Right lobe of liver (tissue), 6 donors: ENCODE measurements around the gene ATXN10. TPM values are rescaled to one million over a fixed set of nuclear protein-coding genes. Genes with fewer than 3 reads are reported as not detected.

Experiments used
- ATAC-seq, 4 donors: fragments of 200-7000 bp; cut with Tn5 transposase; one replicate each; pipeline ENCODE4 v1.9.1; 2020; ENCODE audit warnings: mild to moderate bottlenecking in 4 of 4, moderate library complexity in 4 of 4
- DNase-seq, 3 donors: peaks; one replicate each; pipeline ENCODE4 v3.0.0-alpha.2; 2020
- H3K27ac ChIP-seq, 3 donors: fragments of 200-600 bp; one replicate each; pipeline ENCODE4 v1.8.0; 2022
- H3K27me3 ChIP-seq, 2 donors: fragments of 200-600 bp; one replicate each; pipeline ENCODE4 v1.8.0; 2022
- H3K36me3 ChIP-seq, 4 donors: fragments of 200-600 bp; sonication (generic) in 1 of 4; one replicate each; pipeline versions ENCODE4 v1.5.1 to v1.8.0; 2017 to 2022; ENCODE audit warnings: control low read depth in 1 of 4
- H3K4me1 ChIP-seq, 4 donors: fragments of 200-600 bp; sonication (generic) in 1 of 4; one replicate each; pipeline versions ENCODE4 v1.5.1 to v1.8.0; 2017 to 2022; ENCODE audit warnings: control low read depth in 1 of 4
- H3K4me3 ChIP-seq, 3 donors: fragments of 200-600 bp; one replicate each; pipeline ENCODE4 v1.8.0; 2022
- H3K9me3 ChIP-seq, 4 donors: fragments of 200-600 bp; sonication (generic) in 1 of 4; one replicate each; pipeline versions ENCODE4 v1.5.1 to v1.8.0; 2017 to 2022; ENCODE audit warnings: control low read depth in 1 of 4
- CTCF ChIP-seq, 4 donors: fragments of 200-600 bp in 3 of 4; fragments of 450-650 bp in 1 of 4; IDR thresholded peaks; one replicate each; pipeline versions ENCODE4 v1.5.1 to v1.8.0; 2016 to 2022; ENCODE audit warnings: antibody characterized with exemption in 4 of 4, mild to moderate bottlenecking in 2 of 4
- POLR2A ChIP-seq: fragments of 450-650 bp; IDR thresholded peaks from one replicate; pipeline ENCODE4 v1.6.1; 2017; ENCODE audit warnings: antibody characterized with exemption, mild to moderate bottlenecking
- WGBS: methylation state at CpG from one replicate; pipeline ENCODE4 v1.1.6; 2018; ENCODE audit warnings: low coverage, low lambda C conversion rate; ENCODE audit not compliant: insufficient coverage; ENCODE audit errors: missing lambda C conversion rate; 5-methylcytosine and 5-hydroxymethylcytosine counted together
- intact Hi-C, 2 donors: fragments of 100-400 bp; cut with DNase I; formaldehyde crosslinking; loops; one replicate each; pipeline versions ENCODE4 v1.11.2 to v1.14.1; 2022
- total RNA-seq, 6 experiments: library from RNA; depleted of rRNA in 2 of 6; stranded (reverse); fragments of >200 nt in 2 of 6; fragmentation: NEBNext Ultra II Directional in 3 of 6; extraction: Animal tissue kit (Norgen Biotek cat#: 25700) in 3 of 6; gene quantifications; one replicate each; pipeline versions ENCODE4 v1.1.0 to v1.2.4, GENCODE V29; 2016 to 2023
- donor health status: DM: no; HTN: yes; CAD: no.
- donor health status: DM: no; HTN: no; CAD: no.
- donor health status: DM: no; HTN: no; CAD: no.
- donor health status: DM: no; HTN: yes; CAD: no.
- donor health status: DM: no; HTN: yes; CAD: no.

Gene ATXN10
- total RNA-seq, 6 experiments from 2014 or later: 70.0 to 118 (median 84.3) TPM

GRCh38 chr22:45812910-45813309, 141.3 kb downstream of the ATXN10 start:
- Histone ChIP-seq H3K4me3 (no peak overlapping the region), H3K27ac (no peak overlapping the region), H3K36me3 (peaks cover 0 to 12% (median 0%) of the 10 kb centered on the region in 4 donors), H3K27me3 (no peaks in the 10 kb centered on the region), H3K4me1 (peaks cover 0 to 11% (median 5%) of the 10 kb centered on the region in 4 donors), H3K9me3 (no peaks in the 10 kb centered on the region)
- intact Hi-C loops: no loop called here
- TF ChIP-seq POLR2A: no peak
- no peak for TF ChIP-seq CTCF (IDR thresholded peaks at IDR 0.05)
- no peak for ATAC-seq
- no peak for DNase-seq
- 96% methylated on average over 4 of the region's 6 CpGs for WGBS

GRCh38 chr22:45814198-45814597, 142.6 kb downstream of the ATXN10 start:
- WGBS: 89% methylated on average over 2 of the region's 2 CpGs

GRCh38 chr22:45816776-45817175, 145.1 kb downstream of the ATXN10 start:
- H3K4me3 ChIP-seq: no peak overlapping the region
- peaks cover 0 to 20% (median 9%) of the 10 kb centered on the region in 4 donors for H3K4me1 ChIP-seq
- H3K27ac ChIP-seq: no peak overlapping the region
- peaks cover 0 to 5% (median 0%) of the 10 kb centered on the region in 4 donors for H3K36me3 ChIP-seq
- H3K9me3 ChIP-seq: no peaks in the 10 kb centered on the region
- no peak for TF ChIP-seq POLR2A
- no peak for TF ChIP-seq CTCF (IDR thresholded peaks at IDR 0.05)
- WGBS: 90% methylated on average over 4 of the region's 8 CpGs
- no peaks in the 10 kb centered on the region for H3K27me3 ChIP-seq
- intact Hi-C loops: no loop called here
- DNase-seq (no peak), ATAC-seq (no peak)

More at GRCh38 chr22:45814198-45814597, 142.6 kb downstream of the ATXN10 start:
- Histone ChIP-seq H3K9me3 (no peaks in the 10 kb centered on the region), H3K27ac (no peak overlapping the region), H3K27me3 (no peaks in the 10 kb centered on the region), H3K4me1 (peaks cover 0 to 20% (median 9%) of the 10 kb centered on the region in 4 donors), H3K36me3 (peaks cover 0 to 5% (median 0%) of the 10 kb centered on the region in 4 donors), H3K4me3 (no peak overlapping the region)
- no peak for TF ChIP-seq CTCF (IDR thresholded peaks at IDR 0.05)
- no peak for TF ChIP-seq POLR2A
- DNase-seq: no peak
- intact Hi-C loops: no loop called here
- ATAC-seq: no peak

GRCh38 chr22:45817745-45818423, 146.2 kb downstream of the ATXN10 start:
- DNase-seq (peak; percentile 32 to 73 (median 63)), ATAC-seq (peak; percentile 77 to 88 (median 86))
- peaks cover 0 to 20% (median 9%) of the 10 kb centered on the region in 4 donors for H3K4me1 ChIP-seq
- no peak for TF ChIP-seq CTCF (IDR thresholded peaks at IDR 0.05)
- no peak for TF ChIP-seq POLR2A
- H3K4me3 ChIP-seq: no peak overlapping the region
- intact Hi-C loops: no loop called here
- 35% methylated on average over 6 of the region's 8 CpGs for WGBS
- H3K36me3 ChIP-seq: peaks cover 0 to 5% (median 0%) of the 10 kb centered on the region in 4 donors
- H3K27me3 ChIP-seq: no peaks in the 10 kb centered on the region
- H3K27ac ChIP-seq: peak overlapping the region; percentile 33 to 66 (median 57)
- no peaks in the 10 kb centered on the region for H3K9me3 ChIP-seq
